ENCODE results near the gene COL8A2.

Gene COL8A2

DNA sequence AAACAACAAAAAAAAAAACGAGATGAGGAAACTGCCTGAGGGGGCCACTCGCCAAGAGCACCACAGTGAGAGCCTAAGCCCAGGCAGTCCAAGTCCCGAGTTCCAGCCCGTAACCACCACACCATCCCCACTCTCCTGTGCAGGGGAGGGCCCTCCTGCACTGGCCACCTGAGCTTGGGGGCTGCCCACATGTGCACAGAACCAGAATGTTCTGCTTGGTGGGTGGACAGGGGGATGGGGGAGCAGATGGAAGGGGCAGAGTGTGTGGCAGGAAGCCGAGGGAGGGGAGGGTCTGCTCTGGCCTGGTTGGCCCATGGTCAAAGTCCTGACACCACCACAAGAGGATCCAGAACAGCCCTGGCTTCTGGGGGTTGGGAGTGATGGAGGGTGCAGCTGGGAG lies 18.8 kb downstream of the COL8A2 start:
- no peak for TF ChIP-seq SPI1 (IDR thresholded peaks at IDR 0.05; ENCODE audit: borderline replicate concordance, low read depth)
- no peak for TF ChIP-seq POLR2AphosphoS5 (IDR thresholded peaks at IDR 0.05; ENCODE audit: low read depth)
- TF ChIP-seq, protein P1, sequence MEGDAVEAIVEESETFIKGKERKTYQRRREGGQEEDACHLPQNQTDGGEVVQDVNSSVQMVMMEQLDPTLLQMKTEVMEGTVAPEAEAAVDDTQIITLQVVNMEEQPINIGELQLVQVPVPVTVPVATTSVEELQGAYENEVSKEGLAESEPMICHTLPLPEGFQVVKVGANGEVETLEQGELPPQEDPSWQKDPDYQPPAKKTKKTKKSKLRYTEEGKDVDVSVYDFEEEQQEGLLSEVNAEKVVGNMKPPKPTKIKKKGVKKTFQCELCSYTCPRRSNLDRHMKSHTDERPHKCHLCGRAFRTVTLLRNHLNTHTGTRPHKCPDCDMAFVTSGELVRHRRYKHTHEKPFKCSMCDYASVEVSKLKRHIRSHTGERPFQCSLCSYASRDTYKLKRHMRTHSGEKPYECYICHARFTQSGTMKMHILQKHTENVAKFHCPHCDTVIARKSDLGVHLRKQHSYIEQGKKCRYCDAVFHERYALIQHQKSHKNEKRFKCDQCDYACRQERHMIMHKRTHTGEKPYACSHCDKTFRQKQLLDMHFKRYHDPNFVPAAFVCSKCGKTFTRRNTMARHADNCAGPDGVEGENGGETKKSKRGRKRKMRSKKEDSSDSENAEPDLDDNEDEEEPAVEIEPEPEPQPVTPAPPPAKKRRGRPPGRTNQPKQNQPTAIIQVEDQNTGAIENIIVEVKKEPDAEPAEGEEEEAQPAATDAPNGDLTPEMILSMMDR (IDR thresholded peaks at IDR 0.05; ENCODE audit: insufficient read depth, low read length), result no peak
- TF ChIP-seq GABPA (IDR thresholded peaks at IDR 0.05; ENCODE audit: low read depth), result no peak
- TF ChIP-seq, protein P2, sequence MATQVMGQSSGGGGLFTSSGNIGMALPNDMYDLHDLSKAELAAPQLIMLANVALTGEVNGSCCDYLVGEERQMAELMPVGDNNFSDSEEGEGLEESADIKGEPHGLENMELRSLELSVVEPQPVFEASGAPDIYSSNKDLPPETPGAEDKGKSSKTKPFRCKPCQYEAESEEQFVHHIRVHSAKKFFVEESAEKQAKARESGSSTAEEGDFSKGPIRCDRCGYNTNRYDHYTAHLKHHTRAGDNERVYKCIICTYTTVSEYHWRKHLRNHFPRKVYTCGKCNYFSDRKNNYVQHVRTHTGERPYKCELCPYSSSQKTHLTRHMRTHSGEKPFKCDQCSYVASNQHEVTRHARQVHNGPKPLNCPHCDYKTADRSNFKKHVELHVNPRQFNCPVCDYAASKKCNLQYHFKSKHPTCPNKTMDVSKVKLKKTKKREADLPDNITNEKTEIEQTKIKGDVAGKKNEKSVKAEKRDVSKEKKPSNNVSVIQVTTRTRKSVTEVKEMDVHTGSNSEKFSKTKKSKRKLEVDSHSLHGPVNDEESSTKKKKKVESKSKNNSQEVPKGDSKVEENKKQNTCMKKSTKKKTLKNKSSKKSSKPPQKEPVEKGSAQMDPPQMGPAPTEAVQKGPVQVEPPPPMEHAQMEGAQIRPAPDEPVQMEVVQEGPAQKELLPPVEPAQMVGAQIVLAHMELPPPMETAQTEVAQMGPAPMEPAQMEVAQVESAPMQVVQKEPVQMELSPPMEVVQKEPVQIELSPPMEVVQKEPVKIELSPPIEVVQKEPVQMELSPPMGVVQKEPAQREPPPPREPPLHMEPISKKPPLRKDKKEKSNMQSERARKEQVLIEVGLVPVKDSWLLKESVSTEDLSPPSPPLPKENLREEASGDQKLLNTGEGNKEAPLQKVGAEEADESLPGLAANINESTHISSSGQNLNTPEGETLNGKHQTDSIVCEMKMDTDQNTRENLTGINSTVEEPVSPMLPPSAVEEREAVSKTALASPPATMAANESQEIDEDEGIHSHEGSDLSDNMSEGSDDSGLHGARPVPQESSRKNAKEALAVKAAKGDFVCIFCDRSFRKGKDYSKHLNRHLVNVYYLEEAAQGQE (IDR thresholded peaks at IDR 0.05; ENCODE audit: insufficient replicate concordance, low read depth), result no peak
- no peak overlapping the region for H3K4me3 ChIP-seq (replicated peaks; ENCODE audit: insufficient read depth, low read length)
- no peak for DNase-seq (ENCODE audit: low read depth in 1 of 2, low spot score in 1 of 2)
- H3K27ac ChIP-seq (replicated peaks), result no peak overlapping the region
- H3K27me3 ChIP-seq (ENCODE audit: insufficient read depth, poor library complexity, severe bottlenecking), result no peaks in the 10 kb centered on the region

DNA sequence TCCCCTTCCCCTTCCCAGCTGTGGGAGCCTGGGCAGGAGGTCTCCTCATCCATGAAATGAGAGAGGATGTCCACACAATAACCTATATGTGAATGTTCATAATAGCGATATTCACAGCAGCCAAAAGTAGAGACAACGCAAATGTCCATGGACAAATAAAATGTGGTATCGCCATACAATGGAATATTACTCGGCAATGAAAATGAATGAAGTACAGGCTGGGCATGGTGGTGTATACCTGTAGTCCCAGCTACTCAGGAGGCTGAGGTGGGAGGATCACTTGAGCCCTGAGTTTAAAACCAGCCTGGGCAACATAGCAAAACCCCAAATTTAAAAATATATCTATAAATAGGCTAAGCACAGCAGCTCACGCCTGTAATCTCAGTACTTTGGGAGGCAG lies 23.5 kb downstream of the COL8A2 start:
- Histone ChIP-seq H3K27me3 (ENCODE audit: insufficient read depth, poor library complexity, severe bottlenecking) (no peaks in the 10 kb centered on the region), H3K4me3 (replicated peaks; ENCODE audit: insufficient read depth, low read length) (no peak overlapping the region), H3K27ac (replicated peaks) (no peak overlapping the region)
- DNase-seq (ENCODE audit: low read depth in 1 of 2, low spot score in 1 of 2), result no peak
- TF ChIP-seq SPI1 (IDR thresholded peaks at IDR 0.05; ENCODE audit: borderline replicate concordance, low read depth), result no peak
- TF ChIP-seq, protein P2 (IDR thresholded peaks at IDR 0.05; ENCODE audit: insufficient replicate concordance, low read depth), result no peak
- no peak for TF ChIP-seq GABPA (IDR thresholded peaks at IDR 0.05; ENCODE audit: low read depth)
- no peak for TF ChIP-seq POLR2AphosphoS5 (IDR thresholded peaks at IDR 0.05; ENCODE audit: low read depth)
- TF ChIP-seq, protein P1 (IDR thresholded peaks at IDR 0.05; ENCODE audit: insufficient read depth, low read length), result no peak

DNA sequence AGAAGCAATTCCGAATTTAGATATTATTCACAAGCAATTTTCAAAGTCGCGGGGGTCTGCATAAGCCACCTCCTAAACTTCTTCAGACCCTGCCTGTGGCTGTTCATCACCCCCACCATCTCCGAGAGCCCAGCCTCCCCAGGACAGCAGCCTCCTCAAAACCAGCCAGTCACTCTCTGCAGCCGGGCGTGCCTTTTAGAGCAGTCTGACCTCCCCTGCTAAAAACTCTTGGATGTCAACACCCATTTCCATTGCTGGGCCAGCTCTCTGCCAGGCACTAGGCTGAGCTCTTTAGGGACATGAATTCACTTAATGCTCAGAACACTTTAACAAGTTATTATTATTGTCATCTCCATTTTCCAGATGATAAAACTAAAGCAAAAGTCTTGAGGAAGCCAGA lies 24.6 kb downstream of the COL8A2 start:
- no peak overlapping the region for H3K27ac ChIP-seq (replicated peaks)
- no peaks in the 10 kb centered on the region for H3K27me3 ChIP-seq (ENCODE audit: insufficient read depth, poor library complexity, severe bottlenecking)
- TF ChIP-seq, protein P1 (IDR thresholded peaks at IDR 0.05; ENCODE audit: insufficient read depth, low read length), result no peak
- TF ChIP-seq POLR2AphosphoS5 (IDR thresholded peaks at IDR 0.05; ENCODE audit: low read depth) (no peak), GABPA (IDR thresholded peaks at IDR 0.05; ENCODE audit: low read depth) (no peak), SPI1 (IDR thresholded peaks at IDR 0.05; ENCODE audit: borderline replicate concordance, low read depth) (no peak)
- DNase-seq (ENCODE audit: low read depth in 1 of 2, low spot score in 1 of 2), result no peak
- no peak overlapping the region for H3K4me3 ChIP-seq (replicated peaks; ENCODE audit: insufficient read depth, low read length)
